Gastrocnemius medialis (tissue), 4 donors: ENCODE measurements around the gene AGER. TPM values are rescaled to one million over a fixed set of nuclear protein-coding genes. Genes with fewer than 3 reads are reported as not detected.

Experiments
- ATAC-seq, 2 donors: fragments of 150-250 bp; one replicate each; pipeline ENCODE4 v1.9.1; 2016
- DNase-seq, 2 donors: peaks; one replicate each; pipeline ENCODE4 v3.0.0-alpha.2; 2019
- H3K27ac ChIP-seq, 4 donors: fragments of 200-600 bp; sonication (generic); 1 replicate in 1 of 4; 2 replicates in 3 of 4; pipeline ENCODE4 v1.5.1; 2016 to 2018; ENCODE audit warnings: mild to moderate bottlenecking in 2 of 4, moderate library complexity in 1 of 4
- H3K27me3 ChIP-seq, 3 donors: fragments of 200-600 bp; sonication (generic) in 2 of 3; 1 replicate in 1 of 3; 2 replicates in 2 of 3; pipeline versions ENCODE4 v1.5.1 to v1.6.0; 2016 to 2019; ENCODE audit warnings: mild to moderate bottlenecking in 1 of 3, moderate library complexity in 1 of 3
- H3K36me3 ChIP-seq, 2 donors: fragments of 200-600 bp; sonication (generic) in 1 of 2; one replicate each; pipeline ENCODE4 v1.5.1; 2017 to 2018
- H3K4me1 ChIP-seq, 2 donors: fragments of 200-600 bp; sonication (generic) in 1 of 2; one replicate each; pipeline ENCODE4 v1.5.1; 2016 to 2017; ENCODE audit warnings: mild to moderate bottlenecking in 2 of 2
- H3K4me3 ChIP-seq, 4 donors: fragments of 200-600 bp; sonication (generic) in 3 of 4; 1 replicate in 1 of 4; 2 replicates in 3 of 4; pipeline ENCODE4 v1.5.1; 2016 to 2019; ENCODE audit warnings: mild to moderate bottlenecking in 2 of 4
- H3K9me3 ChIP-seq, 3 donors: fragments of 200-600 bp; sonication (generic) in 2 of 3; 1 replicate in 1 of 3; 2 replicates in 2 of 3; pipeline ENCODE4 v1.5.1; 2016 to 2019
- CTCF ChIP-seq, 5 experiments: fragments of 450-650 bp in 3 of 5; fragments of 200-600 bp in 2 of 5; sonication (generic) in 2 of 5; IDR thresholded peaks in 4 of 5; conservative IDR thresholded peaks in 1 of 5; 1 replicate in 4 of 5; 2 replicates in 1 of 5; pipeline ENCODE4 v1.5.1; 2016 to 2019; ENCODE audit warnings: antibody characterized with exemption in 5 of 5, mild to moderate bottlenecking in 3 of 5, moderate library complexity in 3 of 5
- POLR2A ChIP-seq, 2 donors: fragments of 450-650 bp; IDR thresholded peaks; one replicate each; pipeline ENCODE4 v1.6.1; 2017; ENCODE audit warnings: antibody characterized with exemption in 2 of 2, mild to moderate bottlenecking in 2 of 2, moderate library complexity in 2 of 2
- in situ Hi-C, 4 donors: fragments of 200-750 bp; cut with MboI; loops; one replicate each; pipeline versions ENCODE4 v1.15.0 to v1.8.0; 2017; ENCODE audit warnings: low sequenced_read_pairs in 4 of 4
- intact Hi-C: fragments of 100-400 bp; cut with DNase I; formaldehyde crosslinking; loops from one replicate; pipeline ENCODE4 v1.15.1; 2023; ENCODE audit warnings: low total_unique reads
- total RNA-seq, 4 donors: library from RNA; depleted of rRNA; stranded (reverse); fragments of >200 nt; gene quantifications; one replicate each; pipeline versions ENCODE4 v1.1.0 to v1.2.3, GENCODE V29; 2016

AGER gene
- total RNA-seq, 4 donors from 2014 or later: 1.9 TPM; not detected in 3

GRCh38 chr6:32191696-32192607, 7.9 kb upstream of the AGER start:
- H3K4me3 ChIP-seq: peak overlapping the region in 3 of 4 donors; percentile 7 to 29 (median 28)
- in situ Hi-C loops: loop anchor here in 3 of 4 donors (5.0 to 25.0 kb wide), 8 partner anchors 65 to 1580 kb away; partner anchors contain the start of genes BRD2 (in 3 of the 3), HLA-DMA (in 3 of the 3), APOM (in 2 of the 3) and ATF6B (in 2 of the 3)
- peaks cover 35 to 41% of the 10 kb centered on the region in 2 donors for H3K4me1 ChIP-seq
- DNase-seq: no peak
- H3K27ac ChIP-seq: peak overlapping the region; percentile 96 to 99 (median 98)
- H3K36me3 ChIP-seq: peaks cover 0 to 3% of the 10 kb centered on the region in 2 donors
- no peaks in the 10 kb centered on the region for H3K9me3 ChIP-seq
- no peak for ATAC-seq
- H3K27me3 ChIP-seq: no peaks in the 10 kb centered on the region
- TF ChIP-seq POLR2A (IDR thresholded peaks at IDR 0.05): no peak
- intact Hi-C loops: loop anchor here (10.0 kb wide), 1 partner anchor 1477 kb away; the partner anchor contains the start of gene MDC1

- Histone ChIP-seq H3K9me3 (no peaks in the 10 kb centered on the region), H3K27me3 (no peaks in the 10 kb centered on the region), H3K27ac (peak overlapping the region; percentile 96 to 99 (median 98)), H3K36me3 (peaks cover 0 to 5% of the 10 kb centered on the region in 2 donors), H3K4me1 (peaks cover 34 to 45% of the 10 kb centered on the region in 2 donors), H3K4me3 (peak overlapping the region; percentile 71 to 87 (median 78))
- no peak for TF ChIP-seq CTCF (IDR thresholded peaks at IDR 0.05 in 4 of 5, conservative IDR thresholded peaks at IDR 0.05 in 1 of 5)
- TF ChIP-seq POLR2A (IDR thresholded peaks at IDR 0.05): no peak
- no peak for DNase-seq
- no peak for ATAC-seq
- in situ Hi-C loops (loop anchor here in 3 of 4 donors (5.0 to 25.0 kb wide), 8 partner anchors 64 to 1579 kb away; partner anchors contain the start of genes BRD2 (in 3 of the 3), HLA-DMA (in 3 of the 3), APOM (in 2 of the 3) and ATF6B (in 2 of the 3)), intact Hi-C loops (loop anchor here (10.0 kb wide), 1 partner anchor 1476 kb away; the partner anchor contains the start of gene MDC1)
These were observed 7.0 kb upstream of the AGER start for GRCh38 chr6:32190911-32191677.

GRCh38 chr6:32190054-32190851, 6.2 kb upstream of the AGER start, which contains the start of gene PBX2:
Gene PBX2 (minus strand): TSS chr6:32190202. CDS start chr6:32189915, 287 bp downstream.
- peaks cover 37 to 53% of the 10 kb centered on the region in 2 donors for H3K4me1 ChIP-seq

More at GRCh38 chr6:32190054-32190851, 6.2 kb upstream of the AGER start, which contains the start of gene PBX2:
- in situ Hi-C loops (loop anchor here in 3 of 4 donors (5.0 to 25.0 kb wide), 8 partner anchors 63 to 1578 kb away; partner anchors contain the start of genes BRD2 (in 3 of the 3), HLA-DMA (in 3 of the 3), APOM (in 2 of the 3) and ATF6B (in 2 of the 3)), intact Hi-C loops (loop anchor here (10.0 kb wide), 1 partner anchor 1475 kb away; the partner anchor contains the start of gene MDC1)
- Histone ChIP-seq H3K36me3 (peaks cover 0 to 5% of the 10 kb centered on the region in 2 donors), H3K27me3 (no peaks in the 10 kb centered on the region), H3K4me3 (peak within 1 kb of the TSS; percentile 71 to 87 (median 78)), H3K9me3 (no peaks in the 10 kb centered on the region), H3K27ac (peak within 1 kb of the TSS; percentile 96 to 99 (median 98))
- ATAC-seq (peak; percentile 83 to 89), DNase-seq (peak; percentile 94)
- TF ChIP-seq CTCF (IDR thresholded peaks at IDR 0.05 in 4 of 5, conservative IDR thresholded peaks at IDR 0.05 in 1 of 5): no peak
- TF ChIP-seq POLR2A (IDR thresholded peaks at IDR 0.05): peak; percentile 72 to 90
